Calu3 (cell line): ENCODE data around the gene RASGRP2. TPM values are rescaled to one million over a fixed set of nuclear protein-coding genes. Genes with fewer than 3 reads are reported as not detected.

ENCODE experiments used
- BruUV-seq: library from RNA; stranded (reverse); fragments of 400-500 nt; replicated peaks from 2 replicates; lab custom pipeline; 2021; lab: Mats Ljungman, UMichigan
- CTCF ChIA-PET: fragments of 300-600 bp; sonication (Branson Sonifier 250); formaldehyde crosslinking; loops from one replicate; lab custom pipeline; 2022; ENCODE audit warnings: antibody characterized with exemption; lab: Charles Lee
- DNase-seq: peaks from one replicate; pipeline ENCODE4 v3.0.0; 2022
- H3K27ac Mint-ChIP-seq: one replicate; pipeline ENCODE4 v1.8.0; 2022; ENCODE audit warnings: mixed read lengths; ENCODE audit not compliant: unreplicated experiment
- H3K27me3 Mint-ChIP-seq: one replicate; pipeline ENCODE4 v1.8.0; 2022; ENCODE audit warnings: mixed read lengths; ENCODE audit not compliant: unreplicated experiment
- H3K36me3 Mint-ChIP-seq: one replicate; pipeline ENCODE4 v1.8.0; 2022; ENCODE audit warnings: mild to moderate bottlenecking, moderate library complexity, mixed read lengths; ENCODE audit not compliant: insufficient read depth, unreplicated experiment
- H3K4me1 Mint-ChIP-seq: one replicate; pipeline ENCODE4 v1.8.0; 2022; ENCODE audit warnings: mild to moderate bottlenecking, low read depth, mixed read lengths; ENCODE audit not compliant: unreplicated experiment
- H3K4me3 Mint-ChIP-seq: one replicate; pipeline ENCODE4 v1.8.0; 2022; ENCODE audit warnings: mild to moderate bottlenecking, low read depth, moderate library complexity, mixed read lengths; ENCODE audit not compliant: unreplicated experiment
- H3K9me3 Mint-ChIP-seq: one replicate; pipeline ENCODE4 v1.8.0; 2022; ENCODE audit warnings: low read depth, mixed read lengths; ENCODE audit not compliant: unreplicated experiment
- intact Hi-C: fragments of 100-400 bp; cut with micrococcal nuclease; formaldehyde crosslinking; loops from one replicate; pipeline ENCODE4 v1.10.0; 2022; ENCODE audit not compliant: unreplicated experiment
- total RNA-seq: library from RNA; stranded (reverse); gene quantifications from 2 replicates; pipeline ENCODE4 v1.2.3, GENCODE V29; 2022
- TF ChIP-seq, protein P1 (sequence below): fragments of 200-600 bp; IDR thresholded peaks from one replicate; pipeline ENCODE4 v1.8.0; 2022; ENCODE audit warnings: antibody characterized with exemption; ENCODE audit not compliant: unreplicated experiment

RASGRP2 gene
- total RNA-seq, 1 experiment from 2014 or later = not detected

DNA sequence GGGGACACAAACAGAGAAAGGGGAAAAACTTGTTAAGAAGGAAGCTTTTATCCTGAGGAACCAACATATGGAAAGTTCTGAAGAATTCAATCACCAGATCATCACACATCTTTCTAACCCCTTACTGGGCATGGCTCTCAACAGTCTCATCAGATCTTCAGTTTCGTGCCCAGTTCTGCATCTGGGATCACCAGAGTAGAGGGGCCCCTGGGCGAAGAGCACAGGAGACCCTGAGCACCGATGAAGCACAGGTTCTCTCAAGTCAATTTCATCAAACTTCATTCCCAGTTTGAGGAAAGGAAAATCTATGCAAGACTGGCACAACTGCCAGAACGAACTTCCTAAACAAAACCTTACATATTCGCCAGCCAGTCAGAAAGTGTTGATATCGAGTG is 24.4 kb upstream of the RASGRP2 start:
- no TSS peak for BruUV-seq
- peaks cover 20% of the 10 kb centered on the region for H3K4me1 Mint-ChIP-seq
- no peak overlapping the region for H3K4me3 Mint-ChIP-seq
- H3K27ac Mint-ChIP-seq = no peak overlapping the region
- DNase-seq = no peak
- H3K36me3 Mint-ChIP-seq = peaks cover 95% of the 10 kb centered on the region
- H3K9me3 Mint-ChIP-seq = no peaks in the 10 kb centered on the region
- TF ChIP-seq, protein P1, sequence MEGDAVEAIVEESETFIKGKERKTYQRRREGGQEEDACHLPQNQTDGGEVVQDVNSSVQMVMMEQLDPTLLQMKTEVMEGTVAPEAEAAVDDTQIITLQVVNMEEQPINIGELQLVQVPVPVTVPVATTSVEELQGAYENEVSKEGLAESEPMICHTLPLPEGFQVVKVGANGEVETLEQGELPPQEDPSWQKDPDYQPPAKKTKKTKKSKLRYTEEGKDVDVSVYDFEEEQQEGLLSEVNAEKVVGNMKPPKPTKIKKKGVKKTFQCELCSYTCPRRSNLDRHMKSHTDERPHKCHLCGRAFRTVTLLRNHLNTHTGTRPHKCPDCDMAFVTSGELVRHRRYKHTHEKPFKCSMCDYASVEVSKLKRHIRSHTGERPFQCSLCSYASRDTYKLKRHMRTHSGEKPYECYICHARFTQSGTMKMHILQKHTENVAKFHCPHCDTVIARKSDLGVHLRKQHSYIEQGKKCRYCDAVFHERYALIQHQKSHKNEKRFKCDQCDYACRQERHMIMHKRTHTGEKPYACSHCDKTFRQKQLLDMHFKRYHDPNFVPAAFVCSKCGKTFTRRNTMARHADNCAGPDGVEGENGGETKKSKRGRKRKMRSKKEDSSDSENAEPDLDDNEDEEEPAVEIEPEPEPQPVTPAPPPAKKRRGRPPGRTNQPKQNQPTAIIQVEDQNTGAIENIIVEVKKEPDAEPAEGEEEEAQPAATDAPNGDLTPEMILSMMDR = no peak
- H3K27me3 Mint-ChIP-seq = no peaks in the 10 kb centered on the region
- CTCF ChIA-PET = no interaction called here
- intact Hi-C loops = no loop called here

DNA sequence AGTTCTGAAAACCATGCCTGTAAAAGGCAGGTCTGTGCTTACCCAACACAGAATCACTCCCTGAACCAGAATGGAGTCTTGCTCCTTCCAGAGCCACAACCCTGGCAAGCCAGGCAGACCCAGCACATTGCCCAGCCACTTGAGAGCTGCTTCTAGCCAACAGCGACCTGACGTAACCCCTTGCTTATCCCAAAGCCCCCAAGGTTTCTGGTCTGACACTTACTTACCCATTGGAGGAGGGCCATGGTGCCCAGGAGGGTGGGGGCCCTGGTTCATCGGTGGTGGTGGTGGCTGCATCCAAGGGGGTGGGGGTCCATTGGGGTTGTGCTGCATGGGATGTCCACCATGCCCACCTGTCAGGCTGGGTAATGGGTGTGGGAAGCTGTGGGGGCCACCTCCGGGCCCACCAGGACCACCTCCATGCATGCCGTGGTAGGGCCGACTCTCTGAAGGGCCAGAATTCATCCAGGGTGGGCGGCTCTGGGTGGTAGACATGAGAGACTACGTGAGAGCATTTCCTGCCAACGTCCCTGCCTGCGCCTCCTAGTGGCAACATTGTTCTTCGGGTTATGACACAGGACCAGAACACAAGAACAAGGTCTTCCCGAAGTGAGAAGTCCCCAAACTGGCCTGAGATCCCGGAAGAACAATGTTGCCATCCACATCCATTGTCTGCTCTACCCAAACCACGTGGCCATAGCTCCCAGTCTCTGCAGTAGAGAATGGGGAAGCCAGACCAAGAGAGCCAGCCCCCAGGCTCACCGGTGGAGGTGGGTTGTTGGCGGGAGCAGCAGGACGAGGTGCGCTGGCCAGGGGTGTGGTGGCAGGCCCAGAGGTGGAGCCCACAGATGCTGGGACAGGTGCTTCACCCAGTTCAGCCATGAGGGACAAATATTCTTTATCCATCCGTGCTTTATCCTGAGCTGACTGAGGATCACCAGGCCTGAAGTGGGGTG is 23.7 kb upstream of the RASGRP2 start:
- H3K4me1 Mint-ChIP-seq = peaks cover 19% of the 10 kb centered on the region
- CTCF ChIA-PET = no interaction called here
- H3K9me3 Mint-ChIP-seq = no peaks in the 10 kb centered on the region
- no peak overlapping the region for H3K27ac Mint-ChIP-seq
- BruUV-seq = no TSS peak
- intact Hi-C loops = no loop called here
- TF ChIP-seq, protein P1 = peak; percentile 83
- no peaks in the 10 kb centered on the region for H3K27me3 Mint-ChIP-seq
- H3K4me3 Mint-ChIP-seq = no peak overlapping the region
- DNase-seq = peak; percentile 76
- H3K36me3 Mint-ChIP-seq = peaks cover 95% of the 10 kb centered on the region

DNA sequence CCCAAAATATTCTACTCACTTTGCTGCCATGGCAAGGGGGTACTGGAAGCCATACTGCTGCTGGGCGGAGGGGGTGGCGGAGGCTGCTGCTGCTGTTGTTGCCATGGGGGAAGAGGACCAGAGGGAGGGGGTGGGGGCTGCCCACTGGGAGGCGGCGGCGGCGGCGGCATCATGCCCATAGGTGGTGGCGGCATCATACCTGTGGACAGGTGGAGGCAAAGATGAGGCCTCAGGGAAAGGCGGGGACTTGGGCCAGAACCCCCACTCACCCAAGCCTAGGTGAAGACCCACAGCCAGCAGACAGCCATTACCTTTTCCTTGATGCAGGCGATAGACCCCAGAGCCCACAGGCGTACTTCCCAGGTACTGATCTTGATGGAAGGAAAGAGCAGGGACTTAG is 22.9 kb upstream of the RASGRP2 start:
- peaks cover 21% of the 10 kb centered on the region for H3K4me1 Mint-ChIP-seq
- H3K9me3 Mint-ChIP-seq = no peaks in the 10 kb centered on the region

DNA sequence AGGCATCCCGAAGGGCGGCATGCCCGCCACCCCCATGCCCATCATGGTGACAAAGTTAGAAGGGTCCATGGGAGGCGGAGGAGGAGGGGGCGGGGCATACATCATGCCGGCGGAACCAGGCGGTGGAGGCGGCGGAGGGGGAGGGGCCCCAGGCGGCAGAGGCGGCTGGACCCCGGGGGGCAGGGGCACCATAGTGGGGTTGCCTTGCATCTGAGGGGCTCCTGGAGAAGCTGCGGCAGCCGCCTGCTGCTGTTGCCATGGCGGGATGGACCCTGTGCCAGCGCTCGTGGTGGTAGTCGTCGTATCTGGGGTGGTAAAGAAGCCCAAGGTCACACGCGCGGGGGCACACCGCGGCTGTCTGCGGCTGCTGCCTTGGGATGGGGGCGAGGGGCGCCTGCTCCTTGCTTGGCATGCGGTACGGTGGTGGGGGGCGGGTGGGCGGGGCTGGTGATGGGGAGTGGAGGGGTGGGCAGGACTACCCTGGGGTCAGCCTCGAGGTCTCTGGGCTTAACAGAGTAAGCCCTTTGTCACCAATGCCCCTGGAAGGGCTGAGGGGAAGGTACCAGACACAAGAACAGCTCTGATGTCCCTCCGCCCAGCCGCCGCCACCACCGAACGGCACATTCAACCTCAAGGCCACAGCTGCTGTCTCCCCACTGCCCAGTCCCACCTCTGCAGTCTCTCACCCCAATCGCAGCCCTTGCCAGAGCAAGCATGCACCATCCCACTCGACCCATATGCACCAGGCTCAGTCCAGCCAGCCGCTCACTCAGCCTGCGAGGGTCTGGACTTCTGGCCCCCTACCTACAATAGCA is 22.1 kb upstream of the RASGRP2 start:
- BruUV-seq = no TSS peak
- no peaks in the 10 kb centered on the region for H3K9me3 Mint-ChIP-seq
- TF ChIP-seq, protein P1 = no peak
- H3K27ac Mint-ChIP-seq = peak overlapping the region; percentile 41
- peaks cover 88% of the 10 kb centered on the region for H3K36me3 Mint-ChIP-seq
- CTCF ChIA-PET = no interaction called here
- peaks cover 21% of the 10 kb centered on the region for H3K4me1 Mint-ChIP-seq
- DNase-seq = no peak
- H3K4me3 Mint-ChIP-seq = no peak overlapping the region
- no peaks in the 10 kb centered on the region for H3K27me3 Mint-ChIP-seq
- intact Hi-C loops = no loop called here

More for the DNA sequence above, 22.9 kb upstream of the RASGRP2 start:
- intact Hi-C loops = no loop called here
- BruUV-seq = no TSS peak
- CTCF ChIA-PET = no interaction called here
- Mint-ChIP-seq H3K27me3 (no peaks in the 10 kb centered on the region), H3K36me3 (peaks cover 95% of the 10 kb centered on the region), H3K27ac (no peak overlapping the region), H3K4me3 (no peak overlapping the region)
- DNase-seq = no peak
- TF ChIP-seq, protein P1 = no peak
